Measurements from ENCODE around the gene AHNAK.
"Not testable (repeated sequence)": the region's sequence is repeated elsewhere in the genome, so short reads cannot be mapped to it uniquely, and the experiment has no call there.

The AHNAK gene

GRCh38 chr11:62573006-62573591 lies 26.5 kb upstream of the AHNAK start:
- in situ Hi-C loops (cut with MboI; ENCODE audit: low sequenced_read_pairs), result no loop called here

GRCh38 chr11:62572431-62572830 lies 25.8 kb upstream of the AHNAK start:
- in situ Hi-C loops (cut with MboI; ENCODE audit: low sequenced_read_pairs), result no loop called here

- in situ Hi-C loops (cut with MboI; ENCODE audit: low sequenced_read_pairs), result not testable (repeated sequence)
Measured at GRCh38 chr11:62571493-62571892, 24.9 kb upstream of the AHNAK start.

- in situ Hi-C loops (cut with MboI; ENCODE audit: low sequenced_read_pairs), result not testable (repeated sequence)
Measured at GRCh38 chr11:62570903-62571302, 24.3 kb upstream of the AHNAK start.

- in situ Hi-C loops (cut with MboI; ENCODE audit: low sequenced_read_pairs), result no loop called here
Measured at GRCh38 chr11:62569611-62570010, 23.0 kb upstream of the AHNAK start.

GRCh38 chr11:62567018-62567633 lies 20.5 kb upstream of the AHNAK start:
- in situ Hi-C loops (cut with MboI; ENCODE audit: low sequenced_read_pairs), result no loop called here

GRCh38 chr11:62566247-62566646 lies 19.6 kb upstream of the AHNAK start:
- in situ Hi-C loops (cut with MboI; ENCODE audit: low sequenced_read_pairs), result no loop called here

- in situ Hi-C loops (cut with MboI; ENCODE audit: low sequenced_read_pairs), result no loop called here
Measured at GRCh38 chr11:62565100-62565802, 18.6 kb upstream of the AHNAK start.

- in situ Hi-C loops (cut with MboI; ENCODE audit: low sequenced_read_pairs), result not testable (repeated sequence)
Measured at GRCh38 chr11:62561677-62562230, 15.1 kb upstream of the AHNAK start.

GRCh38 chr11:62560566-62561103 lies 14.0 kb upstream of the AHNAK start:
- in situ Hi-C loops (cut with MboI; ENCODE audit: low sequenced_read_pairs), result no loop called here

GRCh38 chr11:62559626-62560025 lies 13.0 kb upstream of the AHNAK start:
- in situ Hi-C loops (cut with MboI; ENCODE audit: low sequenced_read_pairs), result loop anchor here (10.0 kb wide), 2 partner anchors 135 to 165 kb away; no protein-coding TSS in a partner anchor

GRCh38 chr11:62559204-62559603 lies 12.6 kb upstream of the AHNAK start:
- in situ Hi-C loops (cut with MboI; ENCODE audit: low sequenced_read_pairs), result loop anchor here (10.0 kb wide), 2 partner anchors 134 to 164 kb away; no protein-coding TSS in a partner anchor

- in situ Hi-C loops (cut with MboI; ENCODE audit: low sequenced_read_pairs), result loop anchor here (10.0 kb wide), 2 partner anchors 134 to 164 kb away; no protein-coding TSS in a partner anchor
Measured at GRCh38 chr11:62558669-62559068, 12.1 kb upstream of the AHNAK start.

- in situ Hi-C loops (cut with MboI; ENCODE audit: low sequenced_read_pairs), result loop anchor here (10.0 kb wide), 2 partner anchors 132 to 162 kb away; no protein-coding TSS in a partner anchor
Measured at GRCh38 chr11:62556875-62557631, 10.4 kb upstream of the AHNAK start.

GRCh38 chr11:62556108-62556874 lies 9.7 kb upstream of the AHNAK start:
- in situ Hi-C loops (cut with MboI; ENCODE audit: low sequenced_read_pairs), result loop anchor here (10.0 kb wide), 2 partner anchors 131 to 161 kb away; no protein-coding TSS in a partner anchor

- in situ Hi-C loops (cut with MboI; ENCODE audit: low sequenced_read_pairs), result loop anchor here (10.0 kb wide), 2 partner anchors 131 to 161 kb away; no protein-coding TSS in a partner anchor
Measured at GRCh38 chr11:62555464-62556107, 9.0 kb upstream of the AHNAK start.

GRCh38 chr11:62554387-62555167 lies 8.0 kb upstream of the AHNAK start:
- in situ Hi-C loops (cut with MboI; ENCODE audit: low sequenced_read_pairs), result loop anchor here (10.0 kb wide), 2 partner anchors 130 to 160 kb away; no protein-coding TSS in a partner anchor

- in situ Hi-C loops (cut with MboI; ENCODE audit: low sequenced_read_pairs), result loop anchor here (10.0 kb wide), 2 partner anchors 129 to 159 kb away; no protein-coding TSS in a partner anchor
Measured at GRCh38 chr11:62553839-62554361, 7.3 kb upstream of the AHNAK start.

Measured in HL-60/S4 (cell line).